ENCODE measurements around the gene EDDM13. TPM values are rescaled to one million over a fixed set of nuclear protein-coding genes. Genes with fewer than 3 reads are reported as not detected.

EDDM13 gene
- total and polyA plus RNA-seq, 10 donors = 0.71 to 1.2 (median 1.1) TPM; not detected in 7

- DNase-seq = no peak
- H3K27me3 ChIP-seq (replicated peaks in 1 of 7) = no peaks in the 10 kb centered on the region
- peaks cover 0 to 73% (median 2%) of the 10 kb centered on the region in 6 donors for H3K36me3 ChIP-seq
- H3K4me1 ChIP-seq = no peaks in the 10 kb centered on the region
- H3K4me3 ChIP-seq = no peak overlapping the region
- no peaks in the 10 kb centered on the region for H3K9me3 ChIP-seq
- no peak overlapping the region for H3K27ac ChIP-seq
- intact Hi-C loops (cut with DNase I; ENCODE audit: low total_unique reads) = no loop called here
- no peak for TF ChIP-seq POLR2AphosphoS5 (IDR thresholded peaks at IDR 0.05)
- no peak for TF ChIP-seq CTCF (IDR thresholded peaks at IDR 0.05 in 8 of 11, conservative IDR thresholded peaks at IDR 0.05 in 3 of 11)
- TF ChIP-seq POLR2A (IDR thresholded peaks at IDR 0.05) = no peak
Measured at GRCh38 chr19:56290104-56290503, 17.6 kb downstream of the EDDM13 start.

GRCh38 chr19:56291867-56292266, 19.3 kb downstream of the EDDM13 start:
- intact Hi-C loops (cut with DNase I; ENCODE audit: low total_unique reads) = no loop called here
- H3K4me1 ChIP-seq = no peaks in the 10 kb centered on the region
- no peak for DNase-seq
- no peaks in the 10 kb centered on the region for H3K9me3 ChIP-seq
- no peaks in the 10 kb centered on the region for H3K27me3 ChIP-seq (replicated peaks in 1 of 7)
- H3K36me3 ChIP-seq = peaks cover 0 to 87% (median 4%) of the 10 kb centered on the region in 6 donors
- no peak for TF ChIP-seq CTCF (IDR thresholded peaks at IDR 0.05 in 8 of 11, conservative IDR thresholded peaks at IDR 0.05 in 3 of 11)
- no peak for TF ChIP-seq POLR2AphosphoS5 (IDR thresholded peaks at IDR 0.05)
- H3K4me3 ChIP-seq = no peak overlapping the region
- 78 to 93% (median 82%) methylated on average over 6 of the region's 6 CpGs for WGBS, 5 donors
- H3K27ac ChIP-seq = no peak overlapping the region

- TF ChIP-seq POLR2A (IDR thresholded peaks at IDR 0.05) = no peak
- TF ChIP-seq CTCF (IDR thresholded peaks at IDR 0.05 in 8 of 11, conservative IDR thresholded peaks at IDR 0.05 in 3 of 11) = no peak
- no peak for TF ChIP-seq POLR2AphosphoS5 (IDR thresholded peaks at IDR 0.05)
- H3K36me3 ChIP-seq = peaks cover 0 to 73% (median 4%) of the 10 kb centered on the region in 6 donors
- 87 to 94% (median 88%) methylated on average over 4 of the region's 4 CpGs for WGBS, 5 donors
- H3K9me3 ChIP-seq = no peaks in the 10 kb centered on the region
- H3K27ac ChIP-seq = no peak overlapping the region
- no peaks in the 10 kb centered on the region for H3K27me3 ChIP-seq (replicated peaks in 1 of 7)
- intact Hi-C loops (cut with DNase I; ENCODE audit: low total_unique reads) = no loop called here
- DNase-seq = no peak
- no peaks in the 10 kb centered on the region for H3K4me1 ChIP-seq
- H3K4me3 ChIP-seq = no peak overlapping the region
Measured at GRCh38 chr19:56294549-56294948, 22.0 kb downstream of the EDDM13 start.

GRCh38 chr19:56295531-56296455, 23.2 kb downstream of the EDDM13 start:
- no peak for TF ChIP-seq CTCF (IDR thresholded peaks at IDR 0.05 in 8 of 11, conservative IDR thresholded peaks at IDR 0.05 in 3 of 11)
- no peak for TF ChIP-seq POLR2AphosphoS5 (IDR thresholded peaks at IDR 0.05)
- TF ChIP-seq POLR2A (IDR thresholded peaks at IDR 0.05) = no peak
- Histone ChIP-seq H3K4me1 (peaks cover 0 to under 1% (median 0%) of the 10 kb centered on the region in 6 donors), H3K27ac (no peak overlapping the region), H3K9me3 (no peaks in the 10 kb centered on the region), H3K4me3 (no peak overlapping the region), H3K27me3 (replicated peaks in 1 of 7) (no peaks in the 10 kb centered on the region), H3K36me3 (peaks cover 0 to 66% (median 4%) of the 10 kb centered on the region in 6 donors)
- no peak for DNase-seq
- intact Hi-C loops (cut with DNase I; ENCODE audit: low total_unique reads) = no loop called here
- 91 to 98% (median 95%) methylated on average over 22 of the region's 22 CpGs for WGBS, 5 donors

Measured in spleen (tissue), 11 donors.